GM08714 (cell line): ENCODE measurements around the gene RBMS3.

Source experiments
- H3K4me3 ChIP-seq: fragments of 200-500 bp; sonication (Bioruptor generic); 2 replicates; pipeline ENCODE4 v1.5.1; 2014; ENCODE audit warnings: mild to moderate bottlenecking, low read length, inconsistent platforms
- ZNF274 ChIP-seq: IDR thresholded peaks from 2 replicates; pipeline ENCODE4 v1.6.1; 2012; ENCODE audit warnings: mild to moderate bottlenecking, low read depth, low read length

The RBMS3 gene

DNA sequence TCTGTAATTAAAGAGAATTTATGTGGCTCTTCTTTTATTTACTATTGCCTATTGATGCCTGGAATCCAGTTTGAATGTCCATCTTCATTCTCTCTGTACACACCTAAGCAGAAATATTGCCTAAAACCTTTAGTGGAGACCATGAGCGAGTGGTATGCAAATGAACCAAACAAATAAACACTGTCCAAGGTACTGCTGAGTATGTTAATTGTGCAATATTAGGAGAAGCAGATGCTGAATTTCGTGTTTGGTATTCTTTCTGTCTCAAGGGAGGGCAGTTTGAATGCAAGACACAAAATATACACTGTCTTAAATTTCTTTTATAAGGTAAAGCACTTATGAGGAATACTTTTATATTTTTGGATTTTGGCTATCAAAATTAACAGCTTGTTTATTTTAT, 440.9 kb downstream of the RBMS3 start:
- TF ChIP-seq ZNF274: no peak
- no peak overlapping the region for H3K4me3 ChIP-seq

DNA sequence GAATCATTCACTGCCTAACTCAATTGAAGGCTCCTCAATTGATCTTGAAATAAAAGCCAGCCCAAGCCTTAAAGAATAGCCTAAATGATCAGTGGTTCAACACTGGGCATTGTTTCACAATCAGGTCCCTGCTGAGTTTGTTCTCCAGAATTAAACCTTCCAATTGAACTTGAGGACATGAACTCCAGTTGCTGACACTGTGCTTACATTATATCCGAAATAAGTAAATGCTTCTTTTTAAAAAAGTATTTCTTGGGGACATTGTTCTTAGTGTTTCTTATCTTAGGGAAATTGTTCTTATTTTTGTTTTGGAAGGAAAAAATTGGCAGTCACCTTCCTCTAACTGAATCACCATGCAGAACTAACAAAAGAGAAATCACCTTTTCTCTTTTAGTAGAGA, 450.2 kb downstream of the RBMS3 start:
- TF ChIP-seq ZNF274: no peak
- H3K4me3 ChIP-seq: no peak overlapping the region

DNA sequence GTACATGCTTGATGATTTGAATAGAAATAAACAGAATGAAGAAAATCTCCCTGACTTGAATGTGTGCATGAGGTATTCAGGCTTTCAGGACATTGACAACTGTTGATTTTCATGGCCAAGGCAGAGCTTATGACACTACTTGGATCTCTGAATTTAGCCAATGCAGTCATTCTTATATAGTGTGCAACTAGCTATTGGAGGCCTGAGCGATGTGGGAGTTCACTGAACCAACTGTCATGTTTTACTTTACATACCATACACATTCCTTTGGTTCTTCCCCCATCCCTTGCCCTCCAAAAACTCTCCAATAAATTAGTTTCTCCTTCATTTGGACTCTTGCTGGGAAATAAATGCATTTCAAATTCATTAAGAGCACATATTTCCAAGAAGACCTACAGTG, 460.4 kb downstream of the RBMS3 start:
- H3K4me3 ChIP-seq: no peak overlapping the region

DNA sequence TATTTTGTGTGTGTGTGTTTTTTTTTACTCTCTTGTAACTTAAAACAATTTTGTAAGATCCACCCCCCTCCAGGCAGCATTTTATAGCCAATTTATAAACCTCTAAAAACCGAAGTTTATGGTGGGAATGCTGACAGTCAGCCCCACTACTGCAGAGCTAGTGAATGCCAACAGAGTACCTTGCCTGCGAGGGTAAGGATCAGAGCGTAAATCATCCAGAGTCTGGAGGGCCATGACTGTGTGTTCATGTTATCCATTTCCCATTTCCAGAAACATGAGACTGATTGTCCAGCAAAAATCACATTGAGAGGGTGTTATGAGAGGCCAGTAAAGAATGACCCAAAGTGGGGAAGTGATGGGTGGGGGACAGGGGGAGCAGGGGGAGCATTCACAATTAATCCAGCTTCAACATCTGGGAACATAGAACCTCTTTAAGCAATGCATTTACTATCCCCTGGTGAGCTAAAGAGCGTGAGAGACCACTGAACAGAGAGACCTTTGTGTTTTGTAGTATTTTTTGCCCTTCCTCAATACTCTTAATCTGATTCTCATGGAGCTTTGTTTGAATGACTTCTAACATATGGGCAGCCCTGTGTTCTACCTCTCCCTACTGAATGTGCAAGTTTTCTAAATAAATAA, 464.5 kb downstream of the RBMS3 start:
- no peak overlapping the region for H3K4me3 ChIP-seq
- no peak for TF ChIP-seq ZNF274

More for the DNA sequence above, 460.4 kb downstream of the RBMS3 start:
- no peak for TF ChIP-seq ZNF274

DNA sequence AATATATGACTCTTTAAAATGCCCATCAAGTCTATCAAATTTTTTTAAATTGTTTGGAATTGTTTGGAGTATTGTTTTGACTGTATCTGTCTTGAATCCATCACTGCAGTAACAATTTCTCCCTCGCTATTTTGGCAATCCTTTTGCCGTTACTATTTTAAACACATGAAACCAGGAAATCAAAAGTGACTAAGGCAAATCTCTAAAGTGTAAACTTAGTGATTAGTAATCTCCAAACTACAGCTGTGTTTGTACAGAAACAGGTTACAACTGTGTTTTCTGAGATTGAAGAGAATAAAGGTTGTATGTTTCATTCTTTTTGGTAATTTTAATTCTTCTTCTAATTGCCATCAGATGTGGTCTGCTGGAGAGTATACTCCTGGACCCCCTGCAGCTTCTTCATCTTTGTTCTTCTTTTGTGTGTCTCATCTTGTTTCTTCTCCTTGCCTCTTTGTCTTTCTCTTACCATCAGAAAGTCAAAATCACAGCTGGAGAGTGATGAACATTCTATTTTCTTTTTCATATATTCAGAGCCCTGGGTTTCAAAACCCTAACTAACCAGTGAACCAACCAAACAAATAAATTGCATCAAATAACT, 465.4 kb downstream of the RBMS3 start:
- TF ChIP-seq ZNF274: no peak
- H3K4me3 ChIP-seq: no peak overlapping the region

DNA sequence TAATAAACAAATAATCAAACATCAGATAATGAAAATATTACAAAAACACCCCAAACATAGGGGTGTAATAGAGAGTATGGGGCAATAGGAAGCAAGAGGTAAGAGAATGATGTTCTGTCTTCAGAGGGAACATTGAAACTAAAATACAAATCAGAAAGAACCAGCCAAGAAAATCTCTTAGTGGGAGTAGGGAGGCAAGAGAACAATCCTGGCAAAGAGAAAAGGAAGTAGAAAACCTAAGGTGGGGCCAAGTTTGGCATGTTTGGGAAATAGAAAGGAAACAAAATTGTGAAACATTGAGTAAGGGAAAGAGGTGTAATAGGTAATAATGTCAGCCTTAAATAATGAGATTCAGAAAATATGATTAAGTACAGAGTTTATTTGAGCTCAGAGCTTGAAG, 467.1 kb downstream of the RBMS3 start:
- no peak overlapping the region for H3K4me3 ChIP-seq
- no peak for TF ChIP-seq ZNF274

DNA sequence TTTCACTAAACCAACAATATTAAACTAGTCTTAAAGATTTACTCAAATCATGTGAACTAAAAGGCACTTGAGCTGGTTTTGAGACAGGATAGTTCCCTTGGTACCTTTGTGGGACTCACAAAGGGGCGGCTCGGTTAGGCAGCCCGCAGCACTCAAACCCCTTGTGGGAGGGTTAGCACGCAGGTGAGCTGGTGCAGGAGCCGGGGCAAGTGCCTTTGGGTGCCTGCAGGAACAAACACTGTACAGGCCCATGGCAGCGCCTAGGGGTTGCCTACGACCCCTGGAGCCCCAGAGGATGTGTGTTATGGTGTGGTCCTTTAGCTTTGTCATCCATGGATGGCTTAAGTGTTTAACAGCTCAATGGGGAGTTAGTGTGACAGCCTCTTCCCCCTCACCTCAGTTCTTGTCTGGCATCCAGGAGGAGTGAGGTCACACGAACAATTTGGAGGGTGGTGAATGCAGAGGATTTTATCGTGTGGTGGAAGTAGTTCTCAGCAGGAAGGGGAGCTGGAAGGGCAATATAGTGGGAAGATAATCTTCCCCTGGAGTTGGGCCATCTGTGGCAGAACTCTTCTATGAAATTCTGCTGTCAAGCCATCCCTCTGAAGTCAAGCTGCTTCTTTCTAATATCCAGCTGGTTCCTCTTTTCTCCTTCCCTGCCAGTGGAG, 470.9 kb downstream of the RBMS3 start:
- TF ChIP-seq ZNF274: no peak
- H3K4me3 ChIP-seq: no peak overlapping the region

DNA sequence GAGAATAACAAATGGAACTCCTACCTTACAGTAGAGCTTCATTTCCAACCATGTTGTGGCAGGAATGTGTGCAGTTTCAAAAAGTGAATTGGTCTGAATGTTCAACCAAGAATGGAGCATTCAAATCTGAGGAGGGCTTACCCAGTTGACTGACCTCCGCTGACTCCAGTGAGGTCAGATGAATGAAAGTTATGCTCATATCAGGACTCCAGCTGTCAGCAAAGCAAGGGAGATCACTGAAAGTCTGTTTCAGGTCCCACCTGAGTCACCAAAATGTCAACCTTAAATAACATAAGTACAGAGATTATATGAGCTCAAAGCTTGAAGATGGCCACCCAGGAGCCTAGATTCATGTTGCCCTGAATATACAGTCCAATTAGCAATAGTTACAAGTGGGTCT, 473.5 kb downstream of the RBMS3 start:
- TF ChIP-seq ZNF274: no peak
- no peak overlapping the region for H3K4me3 ChIP-seq

DNA sequence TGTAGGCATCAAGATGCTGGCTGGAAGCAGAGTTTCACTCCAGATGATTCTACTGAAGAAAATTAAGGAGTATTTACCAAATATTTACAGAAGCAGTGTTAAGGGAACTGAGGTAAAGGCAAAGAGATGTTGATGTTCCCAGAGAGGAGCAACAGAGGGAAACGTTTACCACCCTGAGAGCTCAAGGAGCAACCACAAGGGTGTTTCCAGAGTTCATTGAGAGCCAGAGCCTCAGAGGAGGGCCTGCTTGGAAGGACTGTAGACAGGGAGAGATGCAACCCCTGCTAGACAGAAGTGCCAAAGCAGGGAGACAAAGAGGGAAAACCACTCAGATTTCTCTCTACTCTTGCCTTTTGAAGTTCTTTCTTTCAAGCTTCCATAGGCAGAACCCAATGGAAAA, 474.5 kb downstream of the RBMS3 start:
- no peak overlapping the region for H3K4me3 ChIP-seq
- TF ChIP-seq ZNF274: no peak

DNA sequence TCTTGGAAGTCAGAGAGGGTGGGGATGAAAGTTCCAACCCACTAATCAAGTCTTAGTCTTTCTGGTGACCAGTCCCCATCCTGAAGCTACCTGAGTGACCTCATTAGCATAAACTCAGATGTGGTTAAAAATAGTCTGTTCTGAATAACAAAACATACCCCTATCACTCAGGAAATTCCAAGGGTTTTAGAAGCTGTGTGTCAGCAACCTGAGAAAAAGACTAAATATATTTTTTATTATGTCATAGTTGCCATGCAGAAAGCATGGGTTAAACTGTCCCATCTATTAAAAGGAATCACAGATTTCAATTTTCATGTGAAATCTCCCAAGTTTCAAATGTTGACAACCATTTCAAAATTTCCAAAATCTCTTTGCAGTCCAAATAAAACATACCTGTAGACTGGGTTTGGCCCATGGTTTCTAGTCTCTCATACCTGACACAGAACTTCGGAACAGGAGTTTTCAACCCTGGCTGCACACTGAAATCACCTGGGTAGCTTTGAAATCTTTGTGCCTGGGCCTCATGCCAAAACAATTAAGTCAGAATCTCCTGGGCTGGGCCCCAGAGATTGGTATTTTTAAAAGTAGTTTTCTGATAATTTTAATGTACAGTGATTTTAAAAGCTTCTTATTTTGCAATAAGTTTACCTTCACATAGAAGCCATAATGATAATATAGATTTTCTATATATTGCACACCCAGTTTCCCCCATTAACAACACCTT, 476.3 kb downstream of the RBMS3 start:
- TF ChIP-seq ZNF274: no peak
- no peak overlapping the region for H3K4me3 ChIP-seq

DNA sequence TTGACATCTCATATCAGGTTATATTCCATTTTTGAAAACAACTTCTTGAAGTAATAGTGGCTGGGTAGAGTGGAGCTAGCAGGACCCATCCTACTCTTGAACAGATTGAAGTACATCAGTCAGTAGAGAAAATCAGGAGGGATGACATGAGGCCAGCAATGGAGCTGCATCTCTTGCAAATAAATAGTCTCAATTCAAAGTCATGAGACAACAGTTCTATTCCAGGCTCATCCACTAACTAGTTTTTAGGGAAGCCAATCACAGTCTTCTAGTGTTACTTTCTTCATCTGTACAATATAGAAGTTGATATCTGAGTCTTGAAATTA, 477.2 kb downstream of the RBMS3 start:
- no peak for TF ChIP-seq ZNF274
- no peak overlapping the region for H3K4me3 ChIP-seq

DNA sequence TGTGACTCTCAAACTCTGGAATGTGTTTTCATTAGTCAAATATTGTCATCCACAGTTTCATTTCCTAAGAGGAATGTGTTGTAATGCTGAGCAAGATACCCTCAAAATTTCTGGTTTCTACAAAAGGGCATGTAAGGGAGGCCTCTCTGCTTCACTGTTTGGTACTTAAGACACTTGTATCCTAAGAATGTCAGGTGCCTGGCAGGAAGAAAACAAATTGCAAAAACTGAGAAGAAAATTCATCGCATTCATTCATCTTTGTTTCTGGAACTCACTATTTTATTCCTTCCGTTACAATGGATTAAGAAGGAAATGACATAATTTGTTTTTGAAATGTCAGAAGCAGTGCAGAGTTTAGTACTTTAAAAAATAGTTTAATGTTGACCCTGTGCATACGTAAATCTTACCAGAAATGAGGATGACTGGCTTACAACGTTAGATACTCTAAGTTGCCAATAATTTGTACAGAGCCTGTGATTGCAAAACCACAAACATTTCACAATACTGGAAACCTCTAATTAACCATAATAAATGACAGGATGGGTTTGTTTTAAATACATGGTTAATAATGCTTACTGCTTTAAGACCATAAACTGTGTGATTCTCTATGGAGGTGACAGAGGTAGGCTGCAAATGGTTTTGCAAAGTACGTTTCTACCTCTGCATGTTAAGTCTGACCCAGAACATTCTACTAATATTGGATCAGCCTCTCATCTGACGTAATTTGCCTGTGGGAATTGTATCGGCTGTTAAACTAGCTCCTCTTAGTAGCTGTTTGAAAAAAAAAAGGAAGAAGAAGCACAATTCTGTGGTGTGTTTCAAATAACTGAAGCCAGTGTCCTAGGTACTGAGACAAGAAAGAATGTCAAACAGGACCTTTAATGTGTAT, 477.8 kb downstream of the RBMS3 start:
- H3K4me3 ChIP-seq: no peak overlapping the region

DNA sequence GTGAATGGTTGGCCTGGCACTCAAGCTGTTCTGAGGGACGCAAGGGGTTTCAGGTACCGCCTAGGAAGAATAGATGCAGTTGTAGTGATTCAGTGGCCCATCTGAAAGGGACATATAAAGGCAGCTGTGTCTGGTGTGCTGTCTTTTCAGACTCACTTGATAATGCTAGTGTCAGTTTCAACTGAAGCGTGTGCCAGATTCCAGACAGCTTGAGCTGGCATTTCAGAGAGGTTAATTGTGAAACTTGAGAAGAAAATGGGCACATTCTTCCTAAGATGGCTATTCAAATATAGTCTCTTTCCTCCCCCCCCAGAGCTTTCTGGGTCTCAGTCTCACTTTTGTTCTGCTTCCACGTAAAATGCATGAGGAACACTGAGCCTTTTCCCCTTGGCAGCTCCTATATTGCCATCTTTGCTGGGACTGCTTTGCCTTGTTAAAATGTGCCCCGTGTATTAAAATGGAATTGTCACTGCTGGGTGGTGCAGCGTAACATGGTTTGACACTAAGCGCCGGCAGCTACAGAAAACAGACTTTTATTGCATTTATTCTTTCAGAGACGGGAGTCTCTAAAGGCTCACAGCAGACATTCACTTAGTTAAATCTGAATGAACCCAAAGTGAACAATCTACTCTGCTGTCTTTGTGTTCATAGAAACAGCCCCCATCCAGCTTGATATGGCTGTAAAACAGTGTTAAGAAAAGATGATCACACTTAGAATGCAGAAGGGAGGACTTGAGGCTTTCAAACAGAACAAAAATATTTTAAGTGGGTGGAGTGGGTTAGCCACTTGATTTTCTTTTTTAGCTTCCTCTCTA, 478.7 kb downstream of the RBMS3 start:
- no peak overlapping the region for H3K4me3 ChIP-seq
- TF ChIP-seq ZNF274: no peak

More for the DNA sequence above, 477.8 kb downstream of the RBMS3 start:
- TF ChIP-seq ZNF274: no peak
